B cell (primary cell): ENCODE results near the gene SMC3. TPM values are rescaled to one million over a fixed set of nuclear protein-coding genes. Genes with fewer than 3 reads are reported as not detected.

Experiments used
- ATAC-seq: fragments of 200-7000 bp; cut with Tn5 transposase; one replicate; pipeline ENCODE4 v1.10.0; 2021; ENCODE audit warnings: low read depth, mild to moderate bottlenecking, moderate number of reproducible peaks, moderate library complexity
- CTCF ChIA-PET: fragments of 350-600 bp; sonication (Branson Sonifier 250); formaldehyde crosslinking; loops from one replicate; lab custom pipeline; 2021; ENCODE audit warnings: antibody characterized with exemption, inconsistent platforms; lab: Charles Lee
- POLR2A ChIA-PET: fragments of 350-600 bp; sonication (Branson Sonifier 250); formaldehyde crosslinking; loops from one replicate; lab custom pipeline; 2021; ENCODE audit warnings: antibody characterized with exemption; lab: Charles Lee
- DNase-seq: peaks from one replicate; pipeline ENCODE4 v3.0.0; 2013
- H2AFZ ChIP-seq: 2 replicates; pipeline ENCODE4 v1.6.1; 2012; ENCODE audit warnings: mild to moderate bottlenecking, low read depth, low read length; ENCODE audit not compliant: insufficient read depth, poor library complexity, severe bottlenecking
- H3K27ac ChIP-seq, 2 donors: 1 replicate in 1 of 2; 2 replicates in 1 of 2; pipeline ENCODE4 v1.5.1; 2012 to 2013; ENCODE audit warnings: low read length in 2 of 2, mild to moderate bottlenecking in 2 of 2, moderate library complexity in 1 of 2
- H3K27me3 ChIP-seq, 4 experiments: fragments of 200-600 bp in 1 of 4; sonication (generic) in 1 of 4; replicated peaks in 1 of 4; 1 replicate in 2 of 4; 2 replicates in 2 of 4; pipeline versions ENCODE4 v1.6.1 to v1.7.0; 2013 to 2016; ENCODE audit warnings: low read length in 3 of 4, mild to moderate bottlenecking in 2 of 4, mixed read lengths in 1 of 4, moderate library complexity in 1 of 4; ENCODE audit not compliant: insufficient read depth in 4 of 4, control insufficient read depth in 3 of 4; ENCODE audit errors: control extremely low read depth in 1 of 4
- H3K36me3 ChIP-seq, 2 experiments: replicated peaks in 1 of 2; 1 replicate in 1 of 2; 2 replicates in 1 of 2; pipeline versions ENCODE4 v1.6.1 to v1.7.1; 2013; ENCODE audit warnings: low read length in 1 of 2; ENCODE audit not compliant: insufficient read depth in 2 of 2, control insufficient read depth in 1 of 2; ENCODE audit errors: control extremely low read depth in 1 of 2, extremely low read depth in 1 of 2
- H3K4me1 ChIP-seq, 2 donors: fragments of 200-600 bp in 1 of 2; sonication (generic) in 1 of 2; 1 replicate in 1 of 2; 2 replicates in 1 of 2; pipeline versions ENCODE4 v1.5.1 to v1.6.1; 2013 to 2017; ENCODE audit warnings: low read length in 2 of 2; ENCODE audit not compliant: control insufficient read depth in 2 of 2, insufficient read depth in 2 of 2
- H3K4me2 ChIP-seq: replicated peaks from 2 replicates; pipeline ENCODE3; 2012; ENCODE audit warnings: mild to moderate bottlenecking, low read depth, low read length; ENCODE audit not compliant: poor library complexity, severe bottlenecking
- H3K4me3 ChIP-seq, 5 experiments: fragments of 200-600 bp in 1 of 5; sonication (generic) in 1 of 5; 1 replicate in 3 of 5; 2 replicates in 2 of 5; pipeline versions ENCODE4 v1.5.1 to v1.7.0; 2011 to 2016; ENCODE audit warnings: low read length in 4 of 5, mild to moderate bottlenecking in 4 of 5, low read depth in 2 of 5, control low read depth in 1 of 5, moderate library complexity in 1 of 5; ENCODE audit not compliant: insufficient read depth in 1 of 5; ENCODE audit errors: control extremely low read depth in 1 of 5, extremely low read depth in 1 of 5
- H3K79me2 ChIP-seq: fragments of 200-600 bp; sonication (generic); one replicate; pipeline ENCODE4 v1.6.0; 2016; ENCODE audit warnings: low read length; ENCODE audit not compliant: control insufficient read depth, insufficient read depth
- H3K9ac ChIP-seq: fragments of 200-600 bp; sonication (generic); 2 replicates; pipeline ENCODE4 v1.6.1; 2017; ENCODE audit warnings: mild to moderate bottlenecking, low read length, moderate library complexity
- H3K9me3 ChIP-seq, 3 donors: one replicate each; pipeline versions ENCODE4 v1.6.1 to v1.7.1; 2013; ENCODE audit warnings: low read length in 2 of 3; ENCODE audit not compliant: control insufficient read depth in 2 of 3, insufficient read depth in 1 of 3; ENCODE audit errors: control extremely low read depth in 1 of 3
- H4K20me1 ChIP-seq: 2 replicates; pipeline ENCODE4 v1.6.0; 2012; ENCODE audit warnings: mild to moderate bottlenecking, low read length; ENCODE audit not compliant: insufficient read depth, control insufficient read depth, poor library complexity, severe bottlenecking
- H3K27ac Mint-ChIP-seq: one replicate; pipeline ENCODE4 v1.8.0; 2021; ENCODE audit warnings: mixed read lengths
- H3K27me3 Mint-ChIP-seq: one replicate; pipeline ENCODE4 v1.8.0; 2021; ENCODE audit warnings: mixed read lengths
- H3K4me1 Mint-ChIP-seq: one replicate; pipeline ENCODE4 v1.8.0; 2021; ENCODE audit warnings: mixed read lengths
- H3K4me3 Mint-ChIP-seq: one replicate; pipeline ENCODE4 v1.8.0; 2021; ENCODE audit warnings: mixed read lengths
- H3K9me3 Mint-ChIP-seq: one replicate; pipeline ENCODE4 v1.8.0; 2022; ENCODE audit warnings: mixed read lengths; ENCODE audit not compliant: insufficient read depth
- EZH2 ChIP-seq: IDR thresholded peaks from 2 replicates; pipeline ENCODE4 v1.6.1; 2012; ENCODE audit warnings: borderline replicate concordance, low read depth, mild to moderate bottlenecking, moderate library complexity, low read length; ENCODE audit not compliant: insufficient read depth, poor library complexity, severe bottlenecking
- WGBS: methylation state at CpG from one replicate; pipeline ENCODE4 v1.1.5; 2013; ENCODE audit warnings: missing lambda C conversion rate; ENCODE audit not compliant: insufficient coverage; 5-methylcytosine and 5-hydroxymethylcytosine counted together
- intact Hi-C: fragments of 100-400 bp; cut with micrococcal nuclease; formaldehyde crosslinking; loops from one replicate; pipeline ENCODE4 v1.10.0; 2022
- polyA plus RNA-seq: library from polyadenylated mRNA; depleted of rRNA; stranded (reverse); fragments of >200 nt; gene quantifications from 2 replicates; pipeline ENCODE4 v1.2.3, GENCODE V29; 2012
- total RNA-seq, 2 donors: library from RNA; stranded (reverse); fragments of 120-200 nt in 1 of 2; gene quantifications; 1 replicate in 1 of 2; 2 replicates in 1 of 2; pipeline versions ENCODE4 v1.2.3 to v1.2.4, GENCODE V29; 2013 to 2022
- TF ChIP-seq, protein P1 (sequence below): fragments of 200-600 bp; IDR thresholded peaks from one replicate; pipeline ENCODE4 v1.8.0; 2022; ENCODE audit warnings: antibody characterized with exemption, mild to moderate bottlenecking

Gene SMC3
- total and polyA plus RNA-seq, 2 donors (not counting 1 experiment from before 2014, with no cell fraction given) = 6.1 to 45.8 TPM

DNA sequence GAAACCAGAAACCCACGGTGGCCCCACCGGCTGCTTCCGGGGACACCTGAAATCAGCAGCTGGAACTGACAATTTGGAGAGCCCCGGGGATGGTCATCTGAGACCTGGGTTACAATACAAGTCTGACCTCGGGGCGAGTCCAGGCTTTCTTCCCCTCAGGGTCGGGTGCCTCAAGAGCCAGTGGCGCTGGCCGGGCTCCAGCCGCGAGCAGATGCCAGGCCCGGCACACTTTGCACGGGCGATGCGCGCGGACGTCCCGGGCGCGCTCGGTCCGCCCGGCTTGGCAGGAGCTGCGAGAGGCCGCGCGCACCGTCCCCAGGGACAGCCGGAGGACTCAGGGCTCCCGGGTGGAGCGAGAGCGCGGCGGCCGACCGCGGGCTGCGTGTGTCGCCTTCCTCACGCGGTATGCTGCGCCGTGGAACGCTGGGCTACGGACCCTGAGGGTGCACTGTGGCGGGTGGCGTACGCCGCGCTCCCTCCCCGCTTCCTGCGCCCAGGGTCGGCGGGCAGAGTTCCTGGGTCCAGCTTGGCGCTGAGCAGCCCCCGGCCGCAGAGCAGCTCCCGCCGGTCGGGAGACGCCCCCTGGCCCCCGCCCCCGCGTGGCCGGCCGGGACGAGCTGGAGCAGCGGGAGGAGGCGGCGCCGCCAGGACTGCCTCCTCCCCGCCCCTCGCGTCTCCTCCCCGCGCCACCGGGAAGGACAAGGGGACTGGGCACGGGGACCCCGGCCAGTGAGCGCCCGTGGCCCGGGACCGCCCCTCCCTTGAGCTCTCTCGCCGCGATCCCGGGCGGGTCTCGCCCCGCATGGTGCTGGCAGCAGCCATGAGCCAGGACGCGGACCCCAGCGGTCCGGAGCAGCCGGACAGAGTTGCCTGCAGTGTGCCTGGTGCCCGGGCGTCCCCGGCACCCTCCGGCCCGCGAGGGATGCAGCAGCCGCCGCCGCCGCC, 76.4 kb downstream of the SMC3 start, which contains the start of gene RBM20:
RBM20 (plus strand) TSS at position 684 of the 945 bp plus-strand sequence; CDS start at position 803, 119 bp downstream.
- Histone ChIP-seq H3K79me2 (no peaks in the 10 kb centered on the region), H3K9me3 (peaks cover 0 to 9% (median 0%) of the 10 kb centered on the region in 3 donors), H3K4me1 (peaks cover 18 to 30% of the 10 kb centered on the region in 2 donors), H3K27ac (no peak within 1 kb of the TSS), H3K27me3 (peaks cover 0 to 53% (median 42%) of the 10 kb centered on the region in 4 experiments), H3K36me3 (no peaks in the 10 kb centered on the region), H2AFZ (peak within 1 kb of the TSS; percentile 61), H4K20me1 (no peaks in the 10 kb centered on the region), H3K9ac (peak within 1 kb of the TSS; percentile 59), H3K4me3 (peak within 1 kb of the TSS; percentile 30 to 58 (median 47)), H3K4me2 (peak within 1 kb of the TSS; percentile 92)
- ATAC-seq (peak; percentile 45), DNase-seq (peak; percentile 48)
- POLR2A ChIA-PET = no interaction called here
- WGBS = 1% methylated on average over 106 of the region's 106 CpGs
- intact Hi-C loops = loop anchor here (1.0 kb wide), 1 partner anchor 28 kb away; no protein-coding TSS in a partner anchor
- Mint-ChIP-seq H3K27ac (no peak within 1 kb of the TSS), H3K4me1 (peaks cover 30% of the 10 kb centered on the region), H3K4me3 (peak within 1 kb of the TSS; percentile 84), H3K9me3 (no peaks in the 10 kb centered on the region), H3K27me3 (peaks cover 63% of the 10 kb centered on the region)
- CTCF ChIA-PET = interaction anchor here (0.9 kb wide), 1 partner anchor 27 kb away, joined by 3 read pairs; no protein-coding TSS in a partner anchor
- peak; percentile 20 for TF ChIP-seq EZH2
- TF ChIP-seq, protein P1, sequence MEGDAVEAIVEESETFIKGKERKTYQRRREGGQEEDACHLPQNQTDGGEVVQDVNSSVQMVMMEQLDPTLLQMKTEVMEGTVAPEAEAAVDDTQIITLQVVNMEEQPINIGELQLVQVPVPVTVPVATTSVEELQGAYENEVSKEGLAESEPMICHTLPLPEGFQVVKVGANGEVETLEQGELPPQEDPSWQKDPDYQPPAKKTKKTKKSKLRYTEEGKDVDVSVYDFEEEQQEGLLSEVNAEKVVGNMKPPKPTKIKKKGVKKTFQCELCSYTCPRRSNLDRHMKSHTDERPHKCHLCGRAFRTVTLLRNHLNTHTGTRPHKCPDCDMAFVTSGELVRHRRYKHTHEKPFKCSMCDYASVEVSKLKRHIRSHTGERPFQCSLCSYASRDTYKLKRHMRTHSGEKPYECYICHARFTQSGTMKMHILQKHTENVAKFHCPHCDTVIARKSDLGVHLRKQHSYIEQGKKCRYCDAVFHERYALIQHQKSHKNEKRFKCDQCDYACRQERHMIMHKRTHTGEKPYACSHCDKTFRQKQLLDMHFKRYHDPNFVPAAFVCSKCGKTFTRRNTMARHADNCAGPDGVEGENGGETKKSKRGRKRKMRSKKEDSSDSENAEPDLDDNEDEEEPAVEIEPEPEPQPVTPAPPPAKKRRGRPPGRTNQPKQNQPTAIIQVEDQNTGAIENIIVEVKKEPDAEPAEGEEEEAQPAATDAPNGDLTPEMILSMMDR = no peak
